ENCODE measurements around the gene PPP2R3A. TPM values are rescaled to one million over a fixed set of nuclear protein-coding genes. Genes with fewer than 3 reads are reported as not detected.

Gene PPP2R3A
- total and polyA plus RNA-seq, 9 of the 15 experiments (the other 6 are each of a cell fraction or from before 2014, with no cell fraction given) = 0.10 to 0.50 (median 0.24) TPM

DNA sequence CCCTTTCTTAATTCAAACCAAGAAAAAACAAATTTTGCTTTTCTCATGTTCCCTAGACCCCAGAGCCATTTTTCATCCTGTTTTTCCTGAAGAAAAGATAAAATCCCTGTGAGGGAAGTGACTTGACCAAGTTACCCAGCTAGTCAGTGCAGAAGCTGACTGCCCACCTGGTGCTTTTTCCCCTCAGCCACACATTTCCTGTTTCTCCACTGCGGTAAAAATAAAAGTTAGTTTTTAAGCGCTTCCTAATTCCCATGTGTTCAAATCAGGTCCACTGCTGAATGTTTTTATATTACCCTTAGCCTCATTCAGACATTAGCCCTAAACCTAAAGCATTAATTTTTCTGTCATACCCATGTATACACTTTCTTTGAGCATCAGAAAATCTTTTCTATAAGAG lies 26.1 kb downstream of the PPP2R3A start:
- CTCF ChIA-PET (ENCODE audit: low intra/inter-chr PET ratio) = no interaction called here

DNA sequence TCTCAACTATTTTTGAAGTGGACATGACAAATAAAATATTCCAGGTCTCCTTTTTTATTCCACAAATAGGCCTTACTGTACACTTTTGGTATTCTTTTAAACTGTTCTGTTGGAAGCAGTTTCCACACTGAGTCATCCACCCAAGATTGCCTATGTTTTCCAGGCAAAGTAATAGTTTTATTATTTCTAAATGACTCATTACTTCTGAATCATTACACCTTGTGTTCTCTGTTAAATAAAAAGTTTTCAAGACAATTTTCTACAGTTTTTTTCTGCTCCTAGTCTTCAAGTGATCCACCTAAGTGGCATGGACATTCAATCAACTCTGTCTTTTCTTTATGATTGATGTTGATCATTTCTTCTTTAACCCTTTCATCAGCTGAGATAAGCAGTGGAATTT lies 26.5 kb downstream of the PPP2R3A start:
- ChIA-PET POLR2A (interaction anchor here (1.1 kb wide), 1 partner anchor 203 kb away, joined by 4 read pairs; no protein-coding TSS in a partner anchor), CTCF (ENCODE audit: low intra/inter-chr PET ratio) (no interaction called here)
- Histone ChIP-seq H3K4me1 (replicated peaks in 1 of 2; ENCODE audit: control insufficient read depth in 2 of 2, insufficient read depth in 2 of 2, low read length in 2 of 2) (no peaks in the 10 kb centered on the region; a peak in 2 of 5 replicates), H3K9me1 (ENCODE audit: control insufficient read depth, insufficient read depth, low read length) (no peaks in the 10 kb centered on the region), H4K20me1 (replicated peaks; ENCODE audit: control insufficient read depth, insufficient read depth, low read length) (no peaks in the 10 kb centered on the region), H3K79me2 (ENCODE audit: control insufficient read depth, insufficient read depth, low read length) (no peaks in the 10 kb centered on the region), H3K9me3 (replicated peaks; ENCODE audit: control insufficient read depth, insufficient read depth, low read depth, low read length) (no peaks in the 10 kb centered on the region), H3K9ac (ENCODE audit: insufficient read depth in 1 of 2, low read depth in 2 of 2, low read length in 2 of 2) (no peak overlapping the region), H3K4me2 (ENCODE audit: insufficient read depth, low read length) (no peak overlapping the region), H3K36me3 (ENCODE audit: control insufficient read depth, insufficient read depth, low read length) (no peaks in the 10 kb centered on the region), H3K27me3 (ENCODE audit: control insufficient read depth in 2 of 2, insufficient read depth in 2 of 2, low read length in 2 of 2) (no peaks in the 10 kb centered on the region), H3K27ac (ENCODE audit: extremely low read depth, low read depth, low read length) (no peak overlapping the region), H3K4me3 (no peak overlapping the region), H2AFZ (ENCODE audit: low read depth, low read length) (no peak overlapping the region)
- ATAC-seq (no peak), FAIRE-seq (no peak), DNase-seq (ENCODE audit: extremely low read depth in 1 of 4, low spot score in 3 of 4) (no peak)
- in situ Hi-C loops (cut with MboI) = no loop called here
- no TSS peak for BruUV-seq (replicated peaks)
- intact Hi-C loops (cut with micrococcal nuclease) = no loop called here
- no peak for TF ChIP-seq POLR2H (tag; IDR thresholded peaks at IDR 0.05; ENCODE audit: low read depth)

More for the DNA sequence above, 26.1 kb downstream of the PPP2R3A start:
- FAIRE-seq (no peak), DNase-seq (ENCODE audit: extremely low read depth in 1 of 4, low spot score in 3 of 4) (no peak), ATAC-seq (no peak)
- Histone ChIP-seq H3K27ac (ENCODE audit: extremely low read depth, low read depth, low read length) (no peak overlapping the region), H3K27me3 (ENCODE audit: control insufficient read depth in 2 of 2, insufficient read depth in 2 of 2, low read length in 2 of 2) (no peaks in the 10 kb centered on the region), H3K36me3 (ENCODE audit: control insufficient read depth, insufficient read depth, low read length) (no peaks in the 10 kb centered on the region), H2AFZ (ENCODE audit: low read depth, low read length) (no peak overlapping the region), H3K4me1 (replicated peaks in 1 of 2; ENCODE audit: control insufficient read depth in 2 of 2, insufficient read depth in 2 of 2, low read length in 2 of 2) (no peaks in the 10 kb centered on the region; a peak in 2 of 5 replicates), H3K4me3 (no peak overlapping the region), H3K4me2 (ENCODE audit: insufficient read depth, low read length) (no peak overlapping the region), H3K9ac (ENCODE audit: insufficient read depth in 1 of 2, low read depth in 2 of 2, low read length in 2 of 2) (no peak overlapping the region), H3K79me2 (ENCODE audit: control insufficient read depth, insufficient read depth, low read length) (no peaks in the 10 kb centered on the region), H4K20me1 (replicated peaks; ENCODE audit: control insufficient read depth, insufficient read depth, low read length) (no peaks in the 10 kb centered on the region), H3K9me1 (ENCODE audit: control insufficient read depth, insufficient read depth, low read length) (no peaks in the 10 kb centered on the region), H3K9me3 (replicated peaks; ENCODE audit: control insufficient read depth, insufficient read depth, low read depth, low read length) (no peaks in the 10 kb centered on the region)
- no TSS peak for BruUV-seq (replicated peaks)
- POLR2A ChIA-PET = interaction anchor here (1.1 kb wide), 1 partner anchor 203 kb away, joined by 4 read pairs; no protein-coding TSS in a partner anchor
- TF ChIP-seq PHF8 (IDR thresholded peaks at IDR 0.05; ENCODE audit: borderline replicate concordance, low read length) (no peak), ZNF431 (CRISPR knock-in tag; IDR thresholded peaks at IDR 0.05) (no peak), NCOA1 (IDR thresholded peaks at IDR 0.05; ENCODE audit: low read depth) (no peak), ATF1 (CRISPR knock-in tag; IDR thresholded peaks at IDR 0.05) (no peak), ATF1 (tag; IDR thresholded peaks at IDR 0.05) (no peak), GABPB2 (CRISPR knock-in tag; conservative IDR thresholded peaks at IDR 0.05) (no peak), ZNF696 (CRISPR knock-in tag; conservative IDR thresholded peaks at IDR 0.05) (no peak), E2F3 (CRISPR knock-in tag; IDR thresholded peaks at IDR 0.05) (no peak)
- TF ChIP-seq, protein P1, sequence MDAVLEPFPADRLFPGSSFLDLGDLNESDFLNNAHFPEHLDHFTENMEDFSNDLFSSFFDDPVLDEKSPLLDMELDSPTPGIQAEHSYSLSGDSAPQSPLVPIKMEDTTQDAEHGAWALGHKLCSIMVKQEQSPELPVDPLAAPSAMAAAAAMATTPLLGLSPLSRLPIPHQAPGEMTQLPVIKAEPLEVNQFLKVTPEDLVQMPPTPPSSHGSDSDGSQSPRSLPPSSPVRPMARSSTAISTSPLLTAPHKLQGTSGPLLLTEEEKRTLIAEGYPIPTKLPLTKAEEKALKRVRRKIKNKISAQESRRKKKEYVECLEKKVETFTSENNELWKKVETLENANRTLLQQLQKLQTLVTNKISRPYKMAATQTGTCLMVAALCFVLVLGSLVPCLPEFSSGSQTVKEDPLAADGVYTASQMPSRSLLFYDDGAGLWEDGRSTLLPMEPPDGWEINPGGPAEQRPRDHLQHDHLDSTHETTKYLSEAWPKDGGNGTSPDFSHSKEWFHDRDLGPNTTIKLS (IDR thresholded peaks at IDR 0.05; ENCODE audit: borderline replicate concordance, low read depth) = no peak
- WGBS (ENCODE audit: insufficient coverage, low coverage, missing lambda C conversion rate) = 0% methylated on average over 2 of the region's 2 CpGs
- intact Hi-C loops (cut with micrococcal nuclease) = no loop called here
- in situ Hi-C loops (cut with MboI) = no loop called here

All from K562 (cell line).